HCT116 (cell line): Measurements from ENCODE around the gene SDF2. TPM values are rescaled to one million over a fixed set of nuclear protein-coding genes. Genes with fewer than 3 reads are reported as not detected.
A peak's percentile ranks its signal among the peaks of the same experiment; 100 is the strongest.

Experiments used
- ATAC-seq: fragments of 200-7000 bp; cut with Tn5 transposase; 2 replicates; pipeline ENCODE4 v1.9.1; 2020; ENCODE audit warnings: mild to moderate bottlenecking, moderate library complexity
- BruUV-seq: library from RNA; stranded (reverse); fragments of 400-500 nt; replicated peaks from 2 replicates; lab custom pipeline; 2021; lab: Mats Ljungman, UMichigan
- CTCF ChIA-PET: fragments of 300-600 bp; sonication (Branson Sonifier 250); formaldehyde crosslinking; loops from one replicate; lab custom pipeline; 2021; ENCODE audit warnings: antibody characterized with exemption; lab: Charles Lee
- POLR2A ChIA-PET: fragments of 300-600, 350-600 bp; sonication (Branson Sonifier 250); formaldehyde crosslinking; loops from one replicate; lab custom pipeline; 2021; ENCODE audit warnings: antibody characterized with exemption; lab: Charles Lee
- RAD21 ChIA-PET, 2 experiments: fragments of 300-600 bp; sonication (Branson Sonifier 250); formaldehyde crosslinking; loops; one replicate each; lab custom pipeline; 2023; ENCODE audit warnings: low total read pairs in 2 of 2; ENCODE audit not compliant: uncharacterized antibody in 2 of 2, unreplicated experiment in 2 of 2, low non-redundant PET in 1 of 2; lab: Charles Lee
- DNase-seq: peaks from one replicate; pipeline ENCODE4 v3.0.0-alpha.2; 2010; ENCODE audit warnings: low read depth, low spot score
- H2AFZ ChIP-seq: fragments of 200-600 bp; shearing (Covaris generic), sonication (generic); 2 replicates; pipeline ENCODE4 v1.6.1; 2017; ENCODE audit warnings: low read depth, mixed run types, mixed read lengths, antibody characterized with exemption, low read length; ENCODE audit not compliant: poor library complexity, severe bottlenecking
- H3K27ac ChIP-seq: 2 replicates; pipeline ENCODE4 v1.5.1; 2012; ENCODE audit warnings: low read depth, low read length
- H3K27me3 ChIP-seq: fragments of 200-600 bp; sonication (generic); 2 replicates; pipeline ENCODE4 v1.6.1; 2016; ENCODE audit warnings: mixed run types, low read length, mixed read lengths; ENCODE audit not compliant: insufficient read depth
- H3K36me3 ChIP-seq, 2 experiments: fragments of 200-500 bp in 1 of 2; fragments of 200-600 bp in 1 of 2; sonication (Bioruptor generic) in 1 of 2; sonication (generic) in 1 of 2; 2 replicates each; pipeline versions ENCODE4 v1.5.1 to v1.6.1; 2014 to 2016; ENCODE audit warnings: low read length in 2 of 2, inconsistent platforms in 1 of 2, mixed read lengths in 1 of 2, mixed run types in 1 of 2; ENCODE audit not compliant: insufficient read depth in 2 of 2, control insufficient read depth in 1 of 2
- H3K4me1 ChIP-seq, 2 experiments: fragments of 200-600 bp in 1 of 2; sonication (generic) in 1 of 2; 2 replicates each; pipeline versions ENCODE4 v1.5.1 to v1.6.1; 2012 to 2017; ENCODE audit warnings: low read length in 2 of 2, inconsistent platforms in 1 of 2, mild to moderate bottlenecking in 1 of 2, mixed read lengths in 1 of 2, mixed run types in 1 of 2, moderate library complexity in 1 of 2; ENCODE audit not compliant: insufficient read depth in 2 of 2, control insufficient read depth in 1 of 2
- H3K4me2 ChIP-seq: fragments of 200-600 bp; sonication (generic); 2 replicates; pipeline ENCODE4 v1.6.1; 2017; ENCODE audit warnings: mixed run types, low read length, mixed read lengths
- H3K4me3 ChIP-seq, 2 experiments: fragments of 200-600 bp in 1 of 2; sonication (generic) in 1 of 2; replicated peaks in 1 of 2; 2 replicates each; pipeline ENCODE4 v1.5.1; 2011 to 2016; ENCODE audit warnings: low read length in 2 of 2, control low read depth in 1 of 2, low read depth in 1 of 2, mild to moderate bottlenecking in 1 of 2, mixed read lengths in 1 of 2, mixed run types in 1 of 2
- H3K79me2 ChIP-seq: fragments of 200-600 bp; sonication (generic); 2 replicates; pipeline ENCODE4 v1.6.1; 2017; ENCODE audit warnings: mild to moderate bottlenecking, mixed run types, low read length, moderate library complexity, mixed read lengths; ENCODE audit not compliant: insufficient read depth
- H3K9ac ChIP-seq: fragments of 200-600 bp; sonication (generic); 2 replicates; pipeline ENCODE4 v1.6.1; 2016; ENCODE audit warnings: low read length, mixed read lengths
- H3K9me2 ChIP-seq: fragments of 200-600 bp; sonication (generic), shearing (Covaris generic); 2 replicates; pipeline ENCODE4 v1.6.1; 2017; ENCODE audit warnings: mixed run types, mild to moderate bottlenecking, moderate library complexity; ENCODE audit not compliant: insufficient read depth
- H3K9me3 ChIP-seq, 2 experiments: fragments of 200-500 bp in 1 of 2; fragments of 200-600 bp in 1 of 2; sonication (Bioruptor generic) in 1 of 2; sonication (generic) in 1 of 2; 2 replicates each; pipeline ENCODE4 v1.6.1; 2014 to 2017; ENCODE audit warnings: low read length in 2 of 2, mixed read lengths in 2 of 2, inconsistent platforms in 1 of 2, low read depth in 1 of 2, mild to moderate bottlenecking in 1 of 2, mixed run types in 1 of 2, moderate library complexity in 1 of 2; ENCODE audit not compliant: control insufficient read depth in 1 of 2, insufficient read depth in 1 of 2
- H4K20me1 ChIP-seq: fragments of 200-600 bp; sonication (generic), shearing (Covaris generic); 2 replicates; pipeline ENCODE4 v1.6.1; 2017; ENCODE audit warnings: mixed run types, mild to moderate bottlenecking, moderate library complexity; ENCODE audit not compliant: insufficient read depth
- CBX3 ChIP-seq: IDR thresholded peaks from 2 replicates; pipeline ENCODE4 v1.6.1; 2012; ENCODE audit warnings: low read depth
- CEBPB ChIP-seq: IDR thresholded peaks from 2 replicates; pipeline ENCODE4 v1.6.1; 2012; ENCODE audit warnings: low read depth
- CTCF ChIP-seq, 3 experiments: fragments of 200-600 bp in 1 of 3; sonication (generic) in 1 of 3; IDR thresholded peaks in 2 of 3; conservative IDR thresholded peaks in 1 of 3; 2 replicates each; pipeline ENCODE4 v1.5.1; 2012 to 2017; ENCODE audit warnings: low read depth in 2 of 3, low read length in 2 of 3, antibody characterized with exemption in 1 of 3, borderline replicate concordance in 1 of 3, control low read depth in 1 of 3, mild to moderate bottlenecking in 1 of 3, mixed read lengths in 1 of 3, mixed run types in 1 of 3, moderate library complexity in 1 of 3; ENCODE audit not compliant: insufficient read depth in 1 of 3
- EGR1 ChIP-seq: IDR thresholded peaks from 2 replicates; pipeline ENCODE4 v1.6.1; 2012; ENCODE audit warnings: low read depth
- ELF1 ChIP-seq: IDR thresholded peaks from 2 replicates; pipeline ENCODE4 v1.6.1; 2012; ENCODE audit warnings: low read depth, borderline replicate concordance
- EZH2 ChIP-seq: fragments of 200-600 bp; sonication (generic); IDR thresholded peaks from 2 replicates; pipeline ENCODE4 v1.6.1; 2017; ENCODE audit warnings: antibody characterized with exemption, mixed run types
- EZH2phosphoT487 ChIP-seq: fragments of 200-600 bp; IDR thresholded peaks from 2 replicates; pipeline ENCODE4 v1.6.1; 2018; ENCODE audit warnings: antibody characterized with exemption, borderline replicate concordance
- FOSL1 ChIP-seq: IDR thresholded peaks from 2 replicates; pipeline ENCODE4 v1.6.1; 2012; ENCODE audit warnings: low read depth
- POLR2A ChIP-seq: IDR thresholded peaks from 2 replicates; pipeline ENCODE4 v1.7.0; 2011; ENCODE audit warnings: borderline replicate concordance; ENCODE audit not compliant: insufficient read depth, insufficient read length; ENCODE audit errors: extremely low read depth
- POLR2AphosphoS5 ChIP-seq: IDR thresholded peaks from 2 replicates; pipeline ENCODE4 v1.6.1; 2011; ENCODE audit warnings: mild to moderate bottlenecking, low read depth, low read length, moderate library complexity
- RAD21 ChIP-seq: IDR thresholded peaks from 2 replicates; pipeline ENCODE4 v1.6.1; 2012; ENCODE audit warnings: low read depth, mild to moderate bottlenecking
- SP1 ChIP-seq: IDR thresholded peaks from 2 replicates; pipeline ENCODE4 v1.6.1; 2012; ENCODE audit warnings: low read depth
- TCF7L2 ChIP-seq: IDR thresholded peaks from 2 replicates; pipeline ENCODE4 v1.7.0; 2011; ENCODE audit warnings: borderline replicate concordance, inconsistent platforms; ENCODE audit not compliant: insufficient read depth, insufficient read length; ENCODE audit errors: extremely low read depth
- YY1 ChIP-seq: IDR thresholded peaks from 2 replicates; pipeline ENCODE4 v1.6.1; 2011; ENCODE audit warnings: low read length, low read depth, moderate library complexity, mild to moderate bottlenecking; ENCODE audit not compliant: insufficient replicate concordance; ENCODE audit errors: extremely low read depth
- ZFX ChIP-seq: fragments of 450-650 bp; IDR thresholded peaks from 2 replicates; pipeline ENCODE4 v1.6.1; 2017
- intact Hi-C: fragments of 100-400 bp; cut with micrococcal nuclease; formaldehyde crosslinking; loops from 2 replicates; pipeline ENCODE4 v1.10.0; 2022
- total RNA-seq: library from RNA; stranded (reverse); gene quantifications from one replicate; pipeline ENCODE4 v1.2.1, GENCODE V29; 2021; ENCODE audit not compliant: unreplicated experiment
- TF ChIP-seq, protein P1 (sequence below): IDR thresholded peaks from 2 replicates; pipeline ENCODE4 v1.6.1; 2012
- TF ChIP-seq, protein P2 (sequence below): IDR thresholded peaks from 2 replicates; pipeline ENCODE4 v1.6.1; 2012

The SDF2 gene
- total RNA-seq, 1 experiment from 2014 or later = 41.3 TPM

DNA sequence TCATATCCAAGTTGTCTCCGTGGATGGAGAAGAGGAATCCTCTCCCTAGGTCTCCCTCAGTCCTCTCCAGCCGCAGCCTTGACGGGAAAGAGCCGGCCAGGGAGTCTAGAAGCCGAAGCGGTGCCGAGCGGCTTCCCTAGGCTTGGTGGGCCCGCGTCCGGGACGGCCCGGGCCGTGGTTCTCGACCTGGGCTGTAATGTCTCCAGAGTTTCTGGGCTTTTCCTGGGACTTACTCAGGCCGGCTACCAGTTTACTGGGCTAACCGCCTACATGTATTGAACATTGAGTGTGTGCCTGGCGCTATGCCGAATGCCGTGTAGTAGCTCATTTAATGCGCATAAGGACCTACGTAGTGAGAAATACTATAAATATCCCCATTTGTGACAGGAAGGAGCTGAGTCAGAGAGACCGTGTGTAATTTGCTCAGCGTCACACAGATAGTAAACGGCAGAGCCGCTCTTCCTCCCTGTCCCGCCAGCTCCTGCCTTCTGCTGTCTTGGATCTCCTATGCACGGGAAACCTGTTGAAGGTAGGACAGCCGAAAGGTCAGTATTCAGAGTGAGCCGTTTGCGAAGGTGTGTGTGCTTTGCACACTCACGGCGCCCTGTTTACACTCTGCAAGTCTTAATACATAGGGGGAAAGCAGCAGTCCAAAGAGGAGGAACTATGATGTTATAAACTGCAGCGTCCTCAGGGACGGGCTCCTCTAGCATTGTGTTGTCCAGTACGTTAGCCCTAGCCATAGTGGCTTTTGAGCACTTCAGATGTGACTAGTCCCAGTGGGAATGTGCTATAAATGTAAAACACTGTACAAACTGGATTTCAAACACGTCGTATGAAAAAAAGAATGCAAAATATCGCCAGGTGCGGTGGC is 62.2 kb downstream of the SDF2 start (continued):
- TF ChIP-seq CTCF (IDR thresholded peaks at IDR 0.05 in 2 of 3, conservative IDR thresholded peaks at IDR 0.05 in 1 of 3; ENCODE audit: borderline replicate concordance in 1 of 3, insufficient read depth in 1 of 3, low read depth in 2 of 3, low read length in 2 of 3) = no peak
- no peak for TF ChIP-seq CEBPB
- TF ChIP-seq, protein P1, sequence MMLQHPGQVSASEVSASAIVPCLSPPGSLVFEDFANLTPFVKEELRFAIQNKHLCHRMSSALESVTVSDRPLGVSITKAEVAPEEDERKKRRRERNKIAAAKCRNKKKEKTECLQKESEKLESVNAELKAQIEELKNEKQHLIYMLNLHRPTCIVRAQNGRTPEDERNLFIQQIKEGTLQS = no peak
- TF ChIP-seq CBX3 = no peak; the same call in 1 of the 2 replicates
- 0 out of 2 replicates have a peak, but pooled peaks have one; percentile 5 for TF ChIP-seq ZFX

- intact Hi-C loops = no loop called here
- BruUV-seq = no TSS peak
- ChIA-PET POLR2A (interaction anchor here (0.7 to 1.1 kb wide), 2 partner anchors 27 to 121 kb away, joined by 3 to 5 read pairs; partner anchors contain the start of genes PIGS and RPL23A), CTCF (interaction anchor here (0.8 to 1.1 kb wide), 3 partner anchors 12 to 48 kb away, joined by 3 to 4 read pairs (median 3); no protein-coding TSS in a partner anchor), RAD21 (no interaction called here)
- Histone ChIP-seq H2AFZ (no peak within 1 kb of the TSS), H3K9me3 (no peaks in the 10 kb centered on the region), H3K27me3 (no peaks in the 10 kb centered on the region), H3K4me1 (peaks cover 4 to 22% of the 10 kb centered on the region in 2 experiments; a peak in 2 of 4 replicates), H3K36me3 (peaks cover 0 to 4% of the 10 kb centered on the region in 2 experiments; a peak in 2 of 4 replicates), H3K79me2 (peaks cover 37% of the 10 kb centered on the region), H3K9ac (peak within 1 kb of the TSS; percentile 92), H3K4me3 (peak within 1 kb of the TSS; percentile 93 to 97), H4K20me1 (no peaks in the 10 kb centered on the region), H3K9me2 (no peaks in the 10 kb centered on the region), H3K27ac (peak within 1 kb of the TSS; percentile 80), H3K4me2 (peak within 1 kb of the TSS; percentile 97)
- DNase-seq = peak; percentile 81
- ATAC-seq = peak; percentile 91
- TF ChIP-seq, protein P2, sequence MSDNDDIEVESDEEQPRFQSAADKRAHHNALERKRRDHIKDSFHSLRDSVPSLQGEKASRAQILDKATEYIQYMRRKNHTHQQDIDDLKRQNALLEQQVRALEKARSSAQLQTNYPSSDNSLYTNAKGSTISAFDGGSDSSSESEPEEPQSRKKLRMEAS = peak; percentile 59; the same call in 1 of the 2 replicates
- no peak; the same call in 1 of the 2 replicates for TF ChIP-seq ELF1
- TF ChIP-seq CBX3 = 0 out of 2 replicates have a peak, but pooled peaks have one; percentile 15
- peak; percentile 73 for TF ChIP-seq TCF7L2
- TF ChIP-seq CTCF (IDR thresholded peaks at IDR 0.05 in 2 of 3, conservative IDR thresholded peaks at IDR 0.05 in 1 of 3; ENCODE audit: borderline replicate concordance in 1 of 3, insufficient read depth in 1 of 3, low read depth in 2 of 3, low read length in 2 of 3) = no peak
- peak; percentile 78 for TF ChIP-seq POLR2AphosphoS5
- TF ChIP-seq YY1 = peak; percentile 86
- no peak for TF ChIP-seq EZH2
- TF ChIP-seq EZH2phosphoT487 = no peak
- no peak for TF ChIP-seq FOSL1
- peak; percentile 62 for TF ChIP-seq ZFX
- no peak for TF ChIP-seq RAD21
- TF ChIP-seq POLR2A = peak; percentile 70
- TF ChIP-seq SP1 = peak; percentile 74
- no peak for TF ChIP-seq CEBPB
- TF ChIP-seq EGR1 = no peak
These were observed 62.9 kb downstream of the SDF2 start, which contains the start of gene SPAG5 for GRCh38 chr17:28598799-28599310. Gene SPAG5 (minus strand): TSS chr17:28599025. CDS start chr17:28598946, 79 bp downstream.
